ENCODE measurements around the gene TRERF1.

TRERF1 gene

DNA sequence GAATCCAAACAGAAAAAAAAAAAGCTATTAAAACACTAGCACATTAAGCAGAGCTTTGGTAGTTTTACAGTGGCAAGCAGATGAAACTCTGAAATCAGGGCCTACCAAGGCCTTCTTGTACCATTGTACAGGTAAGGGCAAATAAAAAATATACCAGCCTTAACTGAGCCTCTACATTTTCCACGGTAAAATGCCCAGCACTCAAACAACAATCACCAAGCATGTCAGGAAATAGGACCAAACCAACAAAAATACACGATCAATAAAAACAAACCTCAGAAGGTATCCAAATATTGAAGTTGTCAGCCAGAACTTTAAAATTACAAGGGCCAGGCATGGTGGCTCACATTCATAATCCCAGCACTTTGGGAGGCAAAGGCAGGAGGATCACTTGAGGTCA lies 18.3 kb downstream of the TRERF1 start:
- TF ChIP-seq, protein P1, sequence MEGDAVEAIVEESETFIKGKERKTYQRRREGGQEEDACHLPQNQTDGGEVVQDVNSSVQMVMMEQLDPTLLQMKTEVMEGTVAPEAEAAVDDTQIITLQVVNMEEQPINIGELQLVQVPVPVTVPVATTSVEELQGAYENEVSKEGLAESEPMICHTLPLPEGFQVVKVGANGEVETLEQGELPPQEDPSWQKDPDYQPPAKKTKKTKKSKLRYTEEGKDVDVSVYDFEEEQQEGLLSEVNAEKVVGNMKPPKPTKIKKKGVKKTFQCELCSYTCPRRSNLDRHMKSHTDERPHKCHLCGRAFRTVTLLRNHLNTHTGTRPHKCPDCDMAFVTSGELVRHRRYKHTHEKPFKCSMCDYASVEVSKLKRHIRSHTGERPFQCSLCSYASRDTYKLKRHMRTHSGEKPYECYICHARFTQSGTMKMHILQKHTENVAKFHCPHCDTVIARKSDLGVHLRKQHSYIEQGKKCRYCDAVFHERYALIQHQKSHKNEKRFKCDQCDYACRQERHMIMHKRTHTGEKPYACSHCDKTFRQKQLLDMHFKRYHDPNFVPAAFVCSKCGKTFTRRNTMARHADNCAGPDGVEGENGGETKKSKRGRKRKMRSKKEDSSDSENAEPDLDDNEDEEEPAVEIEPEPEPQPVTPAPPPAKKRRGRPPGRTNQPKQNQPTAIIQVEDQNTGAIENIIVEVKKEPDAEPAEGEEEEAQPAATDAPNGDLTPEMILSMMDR (IDR thresholded peaks at IDR 0.05; ENCODE audit: low read depth, low read length): no peak
- DNase-seq (ENCODE audit: low read depth in 2 of 2): no peak

DNA sequence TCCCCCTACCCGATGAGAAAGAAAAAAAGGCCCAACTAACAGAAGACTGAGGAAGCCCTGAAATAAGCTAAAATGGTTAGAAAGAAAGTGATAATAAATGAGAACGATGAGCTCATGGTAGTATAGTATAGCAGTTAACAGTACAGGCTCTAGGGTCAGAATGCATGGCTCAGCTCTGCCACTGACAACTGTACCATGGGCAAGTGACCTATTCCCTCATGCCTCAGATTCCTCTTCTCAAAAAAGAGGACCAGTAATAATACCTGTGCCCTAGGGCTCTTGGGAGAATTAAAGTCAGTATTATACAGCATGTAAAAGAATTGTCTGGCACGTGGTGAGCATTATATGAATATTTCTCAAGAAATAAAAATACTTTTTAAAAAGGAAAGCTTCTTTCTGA lies 19.8 kb downstream of the TRERF1 start:
- no peak for DNase-seq (ENCODE audit: low read depth in 2 of 2)
- no peak overlapping the region for H3K4me3 ChIP-seq (replicated peaks in 1 of 2; ENCODE audit: low read depth in 2 of 2, low read length in 2 of 2)
- TF ChIP-seq, protein P1 (IDR thresholded peaks at IDR 0.05; ENCODE audit: low read depth, low read length): no peak

More for the DNA sequence above, 18.3 kb downstream of the TRERF1 start:
- no peak overlapping the region for H3K4me3 ChIP-seq (replicated peaks in 1 of 2; ENCODE audit: low read depth in 2 of 2, low read length in 2 of 2)

DNA sequence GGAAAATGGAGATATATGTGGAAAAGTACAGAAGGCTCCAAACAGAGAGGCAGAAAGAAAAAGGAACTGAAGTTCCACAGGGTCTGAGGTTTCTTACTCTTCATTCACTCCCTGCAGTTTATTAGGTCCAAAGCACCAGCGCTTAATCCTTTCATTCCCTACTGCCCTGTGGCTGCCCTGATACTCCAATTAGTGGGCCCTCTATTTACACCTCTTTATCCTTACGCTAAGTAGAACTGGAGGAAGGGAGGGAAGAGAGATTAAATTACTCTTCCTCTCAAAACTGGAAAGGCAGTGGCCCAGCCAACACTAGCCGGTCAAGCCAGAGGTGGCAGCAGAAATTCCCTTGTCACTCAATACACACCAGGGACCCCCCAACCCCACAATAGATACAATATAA lies 20.4 kb downstream of the TRERF1 start:
- H3K4me3 ChIP-seq (replicated peaks in 1 of 2; ENCODE audit: low read depth in 2 of 2, low read length in 2 of 2): no peak overlapping the region
- no peak for DNase-seq (ENCODE audit: low read depth in 2 of 2)
- TF ChIP-seq, protein P1 (IDR thresholded peaks at IDR 0.05; ENCODE audit: low read depth, low read length): no peak

DNA sequence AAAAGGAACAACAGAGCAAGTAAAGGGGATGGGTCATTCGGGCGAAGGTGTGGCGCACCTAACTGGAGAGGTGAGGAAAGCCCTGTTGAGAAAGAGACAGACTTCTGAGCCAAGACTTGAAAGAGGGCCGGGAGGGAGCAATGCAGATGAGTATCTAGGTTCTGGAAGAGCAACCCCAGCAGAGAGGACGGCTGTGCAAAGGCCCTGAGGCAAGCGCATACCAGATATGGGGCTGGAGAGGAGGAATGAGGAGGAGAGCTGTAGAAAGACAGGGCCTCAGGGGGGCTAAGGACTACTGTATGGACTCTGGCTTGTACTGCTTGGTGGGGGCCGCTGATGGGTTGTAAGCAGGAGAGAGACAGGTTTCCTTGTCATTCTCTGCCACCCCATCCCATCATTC lies 21.9 kb downstream of the TRERF1 start:
- DNase-seq (ENCODE audit: low read depth in 2 of 2): no peak
- TF ChIP-seq, protein P1 (IDR thresholded peaks at IDR 0.05; ENCODE audit: low read depth, low read length): no peak

DNA sequence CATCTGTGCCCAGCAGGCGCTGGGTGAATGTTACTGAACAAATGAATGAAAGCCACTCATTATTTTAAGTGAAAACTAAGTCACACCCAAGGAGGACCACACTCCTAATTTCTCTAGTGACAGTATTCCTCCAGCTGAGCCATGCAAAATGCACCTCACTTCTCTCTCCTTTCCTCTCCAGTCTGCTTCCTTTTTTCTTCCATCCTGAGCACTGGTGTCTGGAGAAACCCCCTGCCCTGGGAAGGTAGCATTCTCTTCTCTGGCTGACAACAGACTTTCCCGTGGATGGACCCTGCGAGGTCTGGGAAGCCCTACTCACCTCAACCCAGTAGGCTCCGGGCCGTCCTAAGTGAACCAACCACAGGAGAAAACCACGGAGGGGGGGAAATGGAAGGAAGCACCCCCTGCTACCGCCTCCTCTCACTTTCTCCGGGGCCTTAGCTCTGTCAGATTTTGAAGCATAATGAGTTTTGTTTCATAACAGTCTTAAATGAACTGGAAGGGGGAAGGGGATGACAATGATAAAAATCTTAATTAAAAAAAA lies 22.6 kb downstream of the TRERF1 start:
- TF ChIP-seq, protein P1 (IDR thresholded peaks at IDR 0.05; ENCODE audit: low read depth, low read length): no peak
- no peak for DNase-seq (ENCODE audit: low read depth in 2 of 2)
- H3K4me3 ChIP-seq (replicated peaks in 1 of 2; ENCODE audit: low read depth in 2 of 2, low read length in 2 of 2): no peak overlapping the region

More for the DNA sequence above, 21.9 kb downstream of the TRERF1 start:
- H3K4me3 ChIP-seq (replicated peaks in 1 of 2; ENCODE audit: low read depth in 2 of 2, low read length in 2 of 2): no peak overlapping the region

DNA sequence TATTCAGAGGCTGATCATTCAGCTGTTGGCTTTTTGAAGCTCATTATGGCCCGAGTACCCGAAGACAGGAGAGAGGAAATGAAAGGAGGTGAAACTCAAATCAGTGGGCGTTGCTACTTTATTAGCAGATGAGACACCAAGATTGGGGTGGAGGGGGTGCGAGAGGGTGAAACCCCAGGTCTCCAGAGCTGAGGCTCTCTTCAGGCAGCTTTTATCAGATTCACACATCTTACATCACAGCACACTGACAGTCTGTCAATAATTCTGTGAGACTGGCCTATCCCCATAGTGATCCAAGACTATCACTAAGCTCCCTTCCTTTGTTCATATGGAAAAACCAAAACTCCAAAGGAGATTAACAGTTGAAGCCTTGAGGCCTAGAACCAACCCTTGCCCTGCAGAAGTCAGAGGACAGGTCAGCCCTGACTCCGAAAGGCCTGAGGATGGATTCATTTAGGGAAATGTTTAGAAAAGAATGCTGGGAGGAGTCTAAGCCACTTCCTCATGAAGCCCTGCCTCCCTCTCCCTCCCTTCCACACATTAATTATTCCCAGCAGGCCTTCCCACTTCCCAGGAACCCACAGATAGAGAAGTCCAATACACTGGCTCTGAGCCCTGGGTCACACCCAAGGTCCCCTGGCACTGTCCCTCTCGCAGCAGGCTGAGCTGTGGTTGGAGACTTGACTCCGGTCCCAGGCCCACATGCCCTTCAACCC lies 23.2 kb downstream of the TRERF1 start:
- TF ChIP-seq, protein P1 (IDR thresholded peaks at IDR 0.05; ENCODE audit: low read depth, low read length): no peak
- no peak for DNase-seq (ENCODE audit: low read depth in 2 of 2)
- no peak overlapping the region for H3K4me3 ChIP-seq (replicated peaks in 1 of 2; ENCODE audit: low read depth in 2 of 2, low read length in 2 of 2)
